ENCODE results near the gene XRCC3.

DNA sequence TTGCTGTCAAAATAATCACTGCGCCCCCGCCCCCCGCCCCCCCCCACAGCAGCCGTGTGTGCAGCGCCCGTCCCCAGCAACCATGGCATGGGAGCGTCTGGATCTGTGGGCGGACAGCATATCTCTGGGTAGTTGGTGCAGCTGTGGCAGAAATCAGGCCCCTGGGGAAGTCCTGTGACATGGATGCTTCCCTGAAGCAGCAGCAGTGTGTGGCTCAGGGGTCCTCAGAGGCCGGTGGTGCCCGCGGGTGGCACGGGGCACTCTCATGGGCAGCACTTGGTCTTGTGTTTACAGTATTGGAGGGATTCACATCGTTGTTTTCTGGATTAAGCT is 19.2 kb downstream of the XRCC3 start:
- TF ChIP-seq, protein P1, sequence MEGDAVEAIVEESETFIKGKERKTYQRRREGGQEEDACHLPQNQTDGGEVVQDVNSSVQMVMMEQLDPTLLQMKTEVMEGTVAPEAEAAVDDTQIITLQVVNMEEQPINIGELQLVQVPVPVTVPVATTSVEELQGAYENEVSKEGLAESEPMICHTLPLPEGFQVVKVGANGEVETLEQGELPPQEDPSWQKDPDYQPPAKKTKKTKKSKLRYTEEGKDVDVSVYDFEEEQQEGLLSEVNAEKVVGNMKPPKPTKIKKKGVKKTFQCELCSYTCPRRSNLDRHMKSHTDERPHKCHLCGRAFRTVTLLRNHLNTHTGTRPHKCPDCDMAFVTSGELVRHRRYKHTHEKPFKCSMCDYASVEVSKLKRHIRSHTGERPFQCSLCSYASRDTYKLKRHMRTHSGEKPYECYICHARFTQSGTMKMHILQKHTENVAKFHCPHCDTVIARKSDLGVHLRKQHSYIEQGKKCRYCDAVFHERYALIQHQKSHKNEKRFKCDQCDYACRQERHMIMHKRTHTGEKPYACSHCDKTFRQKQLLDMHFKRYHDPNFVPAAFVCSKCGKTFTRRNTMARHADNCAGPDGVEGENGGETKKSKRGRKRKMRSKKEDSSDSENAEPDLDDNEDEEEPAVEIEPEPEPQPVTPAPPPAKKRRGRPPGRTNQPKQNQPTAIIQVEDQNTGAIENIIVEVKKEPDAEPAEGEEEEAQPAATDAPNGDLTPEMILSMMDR (IDR thresholded peaks at IDR 0.05) = no peak
- TF ChIP-seq POLR2A (IDR thresholded peaks at IDR 0.05) = no peak
- TF ChIP-seq POLR2AphosphoS5 (IDR thresholded peaks at IDR 0.05) = no peak
